Ishikawa (cell line): ENCODE measurements around the gene GPC6.

ENCODE experiments used
- CEBPB ChIP-seq: IDR thresholded peaks from 2 replicates; pipeline ENCODE4 v1.6.1; 2012
- CREB1 ChIP-seq: IDR thresholded peaks from 2 replicates; pipeline ENCODE4 v1.6.1; 2012; ENCODE audit warnings: low read depth
- EGR1 ChIP-seq: IDR thresholded peaks from 2 replicates; pipeline ENCODE4 v1.6.1; 2012
- EP300 ChIP-seq: IDR thresholded peaks from 2 replicates; pipeline ENCODE4 v1.6.1; 2012; ENCODE audit warnings: borderline replicate concordance
- FOXM1 ChIP-seq: IDR thresholded peaks from 2 replicates; pipeline ENCODE4 v1.6.1; 2012; ENCODE audit warnings: low read depth, borderline replicate concordance
- MAX ChIP-seq: IDR thresholded peaks from 2 replicates; pipeline ENCODE4 v1.6.1; 2012
- NFIC ChIP-seq: IDR thresholded peaks from 2 replicates; pipeline ENCODE4 v1.6.1; 2012
- RAD21 ChIP-seq: IDR thresholded peaks from 2 replicates; pipeline ENCODE4 v1.6.1; 2012; ENCODE audit warnings: low read depth
- REST ChIP-seq: IDR thresholded peaks from 2 replicates; pipeline ENCODE4 v1.6.1; 2012; ENCODE audit warnings: low read depth, mild to moderate bottlenecking
- TAF1 ChIP-seq: IDR thresholded peaks from 2 replicates; pipeline ENCODE4 v1.6.1; 2012; ENCODE audit warnings: low read depth, mild to moderate bottlenecking
- TCF12 ChIP-seq: IDR thresholded peaks from 2 replicates; pipeline ENCODE4 v1.6.1; 2012; ENCODE audit warnings: low read depth
- TEAD4 ChIP-seq: IDR thresholded peaks from 2 replicates; pipeline ENCODE4 v1.6.1; 2012
- USF1 ChIP-seq: IDR thresholded peaks from 2 replicates; pipeline ENCODE4 v1.6.1; 2012
- YY1 ChIP-seq: IDR thresholded peaks from 2 replicates; pipeline ENCODE4 v1.6.1; 2012; ENCODE audit warnings: low read depth
- ZBTB7A ChIP-seq: IDR thresholded peaks from 2 replicates; pipeline ENCODE4 v1.6.1; 2012; ENCODE audit warnings: low read depth

The GPC6 gene

GRCh38 chr13:94120878-94121277 is 894.3 kb downstream of the GPC6 start:
- TF ChIP-seq YY1, result no peak
- TF ChIP-seq FOXM1, result no peak
- no peak for TF ChIP-seq ZBTB7A
- TF ChIP-seq MAX, result no peak
- no peak for TF ChIP-seq CREB1
- no peak for TF ChIP-seq TEAD4
- TF ChIP-seq EP300, result no peak
- TF ChIP-seq TAF1, result no peak
- TF ChIP-seq NFIC, result no peak
- no peak for TF ChIP-seq REST
- no peak for TF ChIP-seq TCF12

GRCh38 chr13:94121686-94122085 is 895.1 kb downstream of the GPC6 start:
- TF ChIP-seq CREB1 (no peak), YY1 (no peak), REST (no peak), CEBPB (no peak), TAF1 (no peak), RAD21 (no peak), TCF12 (no peak)

GRCh38 chr13:94122300-94122915 is 895.8 kb downstream of the GPC6 start:
- TF ChIP-seq RAD21, result no peak
- no peak for TF ChIP-seq CEBPB
- no peak for TF ChIP-seq CREB1
- no peak for TF ChIP-seq YY1
- TF ChIP-seq USF1, result no peak
- no peak for TF ChIP-seq MAX
- TF ChIP-seq ZBTB7A, result no peak
- TF ChIP-seq REST, result no peak
- no peak for TF ChIP-seq NFIC
- no peak for TF ChIP-seq TCF12
- no peak for TF ChIP-seq EGR1
- no peak for TF ChIP-seq TAF1
- TF ChIP-seq EP300, result no peak
- no peak for TF ChIP-seq TEAD4
- no peak for TF ChIP-seq FOXM1

- TF ChIP-seq CEBPB, result no peak
- TF ChIP-seq TAF1, result no peak
- TF ChIP-seq MAX, result no peak
- no peak for TF ChIP-seq USF1
- TF ChIP-seq ZBTB7A, result no peak
- TF ChIP-seq FOXM1, result no peak
Observed at GRCh38 chr13:94123557-94123956, 897.0 kb downstream of the GPC6 start.

- no peak for TF ChIP-seq CREB1
- no peak for TF ChIP-seq RAD21
Observed at GRCh38 chr13:94128430-94128829, 901.8 kb downstream of the GPC6 start.
